GM19099 (cell line): Measurements from ENCODE around the gene RBBP6.

Experiments used
- POLR2A ChIP-seq: IDR thresholded peaks from 3 replicates; pipeline ENCODE4 v1.6.1; 2011; ENCODE audit warnings: low read depth; ENCODE audit not compliant: insufficient read length; ENCODE audit errors: extremely low read depth

The RBBP6 gene

DNA sequence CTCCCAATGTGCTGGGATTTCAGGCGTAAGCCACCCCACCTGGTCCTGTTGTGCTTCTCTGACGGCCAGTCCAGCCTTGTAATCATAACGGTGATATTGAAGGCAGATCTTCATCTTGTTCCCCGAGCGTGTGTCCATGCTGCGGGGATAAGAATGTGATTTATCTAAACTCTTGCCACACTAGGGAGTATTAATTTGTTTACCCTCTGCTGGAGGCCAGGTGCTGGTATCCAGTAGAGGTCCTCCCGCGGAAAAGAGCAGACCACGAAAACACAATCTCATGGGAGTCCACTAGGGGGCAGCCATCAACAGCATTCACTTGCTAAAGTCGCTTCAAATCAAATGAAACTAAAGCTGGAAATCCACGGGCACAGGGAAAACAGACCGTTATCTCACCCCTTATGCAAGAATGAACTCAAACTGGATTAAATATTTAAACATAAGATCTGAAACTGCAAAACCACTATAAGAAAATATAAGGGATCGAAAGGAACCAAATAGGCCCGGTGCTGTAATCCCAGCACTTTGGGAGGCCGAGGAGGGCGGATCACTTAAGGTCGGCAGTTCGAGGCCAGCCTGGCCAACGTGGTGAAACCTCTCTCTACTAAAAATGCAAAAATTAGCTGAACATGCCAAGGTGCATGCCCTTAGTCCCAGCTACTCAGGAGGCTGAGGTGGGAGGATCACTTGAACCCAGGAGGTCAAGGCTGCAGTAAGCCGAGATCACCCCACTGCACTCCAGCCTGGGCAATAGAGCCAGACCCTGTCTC is 22.3 kb upstream of the RBBP6 start:
- no peak for TF ChIP-seq POLR2A

DNA sequence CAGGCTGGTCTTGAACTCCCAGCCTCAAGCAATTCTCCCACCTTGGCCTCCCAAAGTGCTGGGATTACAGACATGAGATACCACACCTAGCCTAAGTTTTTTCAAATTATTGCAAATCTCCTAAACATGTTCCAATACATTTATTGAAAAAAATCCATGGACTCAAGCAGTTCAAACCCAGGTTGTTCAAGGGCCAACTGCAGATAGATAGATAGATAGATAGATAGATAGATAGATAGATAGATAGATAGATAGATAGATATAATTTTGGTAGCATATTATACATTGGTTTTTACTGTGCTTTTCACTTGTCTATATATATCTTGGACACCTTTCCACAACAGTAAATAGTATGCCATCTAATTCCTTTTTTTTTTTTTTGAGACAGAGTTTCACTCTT is 20.9 kb upstream of the RBBP6 start:
- TF ChIP-seq POLR2A = no peak

DNA sequence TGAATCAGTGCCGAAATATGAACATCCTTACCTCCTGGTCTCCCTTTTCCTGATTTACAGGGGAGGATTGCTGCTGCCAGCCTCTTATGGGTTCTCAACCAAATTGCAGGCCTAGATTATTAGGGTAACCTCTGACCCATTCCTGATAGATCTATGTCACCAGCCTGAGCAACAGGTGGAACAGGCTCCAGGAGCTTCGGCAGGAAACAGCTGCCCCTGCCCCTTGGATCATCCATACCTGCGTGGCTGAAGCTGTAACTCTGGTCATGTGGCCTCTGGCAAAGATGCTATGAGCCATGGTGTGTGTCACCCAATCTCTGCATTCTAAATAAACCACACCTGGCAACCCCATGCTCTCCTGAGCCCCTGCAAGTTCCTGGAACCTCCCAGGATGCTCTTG is 18.4 kb upstream of the RBBP6 start:
- TF ChIP-seq POLR2A = no peak

GRCh38 chr16:24522751-24523150 is 16.6 kb upstream of the RBBP6 start:
- TF ChIP-seq POLR2A = no peak

- no peak for TF ChIP-seq POLR2A
Measured at GRCh38 chr16:24523569-24523968, 15.8 kb upstream of the RBBP6 start.

DNA sequence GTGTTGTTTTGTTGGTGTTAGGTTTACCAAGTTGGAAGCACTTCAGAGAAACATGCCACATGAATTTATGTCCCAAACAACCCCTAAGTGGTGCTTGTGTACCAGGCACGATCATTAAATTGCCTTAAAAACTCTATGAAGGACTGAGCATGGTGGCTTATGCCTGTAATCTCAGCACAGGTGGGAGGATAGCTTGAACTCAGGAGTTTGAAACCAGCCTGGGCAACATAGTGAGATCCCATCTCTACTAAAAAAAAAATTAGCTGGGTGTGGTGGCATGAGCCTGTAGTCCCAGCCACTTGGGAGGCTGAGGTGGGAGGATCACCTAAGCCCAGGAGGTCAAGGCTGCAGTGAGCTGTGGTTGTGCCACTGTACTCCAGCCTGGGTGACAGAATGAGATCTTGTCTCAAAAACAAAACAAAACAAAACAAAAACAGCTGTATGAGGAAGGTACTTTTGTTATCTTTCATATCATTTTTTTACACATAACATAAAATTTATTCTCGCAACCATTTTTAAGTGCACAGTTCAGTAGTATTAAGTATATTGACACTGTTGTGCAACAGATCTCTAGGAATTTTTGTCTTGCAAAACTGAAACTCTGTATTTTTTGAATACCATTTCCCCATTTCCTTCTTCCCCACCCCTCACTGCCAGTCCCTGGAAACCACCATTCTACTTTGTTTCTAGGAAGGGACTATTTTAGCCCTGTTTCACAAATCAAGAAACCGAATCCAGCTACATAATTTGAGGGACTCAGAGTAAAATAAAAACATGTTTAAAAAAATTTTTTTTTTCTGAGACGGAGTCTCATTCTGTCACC is 14.3 kb upstream of the RBBP6 start:
- no peak for TF ChIP-seq POLR2A

DNA sequence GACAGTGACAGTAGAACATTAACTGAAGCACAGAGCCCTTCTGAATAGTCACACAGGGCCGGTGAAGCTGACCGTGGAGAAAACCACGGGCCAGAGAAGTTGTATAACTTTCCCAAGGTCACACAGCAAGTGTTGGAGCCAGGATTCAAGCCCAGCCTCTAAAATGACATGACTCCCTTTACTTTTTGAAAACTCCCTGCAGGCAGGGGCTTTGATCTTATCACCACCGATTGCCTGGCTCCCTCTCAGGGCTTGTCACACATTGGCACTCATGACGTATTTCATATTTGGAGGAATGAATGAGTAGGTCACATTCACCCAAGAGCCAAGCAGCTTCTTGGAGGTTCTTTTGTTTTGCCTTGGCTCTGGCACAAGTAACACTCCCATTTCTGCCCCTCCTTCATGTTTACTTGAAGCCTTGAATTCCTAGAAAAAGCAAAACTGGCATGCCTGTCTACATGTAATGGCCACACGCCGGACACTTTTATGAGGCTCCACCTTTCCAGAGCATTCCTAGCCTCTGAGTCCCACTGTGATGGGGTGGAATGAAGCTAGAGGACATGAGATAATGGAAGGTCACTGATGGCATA is 13.3 kb upstream of the RBBP6 start:
- TF ChIP-seq POLR2A = no peak

DNA sequence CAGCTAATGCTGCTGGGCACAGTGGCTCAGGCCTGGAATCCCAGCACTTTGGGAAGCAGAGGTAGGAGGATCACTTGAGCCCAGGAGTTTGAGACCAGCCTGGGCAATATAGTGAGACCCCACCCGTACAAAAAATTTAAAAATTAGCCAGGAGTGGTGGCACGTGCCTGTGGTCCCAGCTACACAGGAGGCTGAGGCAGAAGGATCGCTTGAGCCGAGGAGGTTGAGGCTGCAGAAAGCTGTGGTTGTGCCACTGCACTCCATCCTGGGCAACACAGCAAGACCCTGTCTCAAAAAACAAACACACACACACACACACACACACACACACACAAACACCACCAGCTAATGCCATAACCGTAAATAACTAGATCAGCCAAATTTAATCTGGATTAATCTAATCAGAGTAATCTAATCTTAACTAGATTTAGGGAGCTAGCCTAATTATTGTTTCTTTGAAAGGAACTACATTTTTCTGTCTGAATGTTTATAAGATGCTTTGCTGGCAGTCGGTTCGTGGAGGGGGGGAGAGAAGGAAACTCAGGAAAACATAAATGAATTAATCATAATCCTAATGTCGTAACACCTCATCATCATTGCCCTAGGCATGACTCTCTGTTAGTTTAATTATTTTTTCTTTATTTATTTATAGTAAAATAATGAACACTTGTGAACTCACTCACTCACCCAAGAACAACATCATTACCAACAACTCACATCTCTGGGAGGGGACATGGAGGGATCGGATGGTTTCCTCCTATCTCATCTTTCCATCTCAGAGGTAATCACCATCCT is 12.5 kb upstream of the RBBP6 start:
- TF ChIP-seq POLR2A = no peak

DNA sequence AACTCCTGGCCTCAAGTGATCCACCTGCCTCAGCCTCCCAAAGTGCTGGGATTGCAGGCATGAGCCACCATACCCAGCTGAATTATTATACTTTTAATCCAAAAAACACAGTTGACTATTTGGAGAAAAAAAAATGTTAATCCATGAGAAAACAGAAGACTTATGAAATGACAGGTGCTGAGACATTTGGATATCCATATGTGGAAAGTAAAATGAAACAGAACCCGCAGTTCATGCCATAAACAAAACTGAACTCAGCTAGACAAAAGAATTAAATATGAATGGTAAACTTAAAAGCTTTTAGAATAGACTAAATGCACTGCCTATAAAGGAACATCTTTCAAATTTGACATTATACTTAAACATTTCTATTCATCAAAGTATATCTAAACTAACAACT is 8.2 kb upstream of the RBBP6 start:
- TF ChIP-seq POLR2A = no peak

DNA sequence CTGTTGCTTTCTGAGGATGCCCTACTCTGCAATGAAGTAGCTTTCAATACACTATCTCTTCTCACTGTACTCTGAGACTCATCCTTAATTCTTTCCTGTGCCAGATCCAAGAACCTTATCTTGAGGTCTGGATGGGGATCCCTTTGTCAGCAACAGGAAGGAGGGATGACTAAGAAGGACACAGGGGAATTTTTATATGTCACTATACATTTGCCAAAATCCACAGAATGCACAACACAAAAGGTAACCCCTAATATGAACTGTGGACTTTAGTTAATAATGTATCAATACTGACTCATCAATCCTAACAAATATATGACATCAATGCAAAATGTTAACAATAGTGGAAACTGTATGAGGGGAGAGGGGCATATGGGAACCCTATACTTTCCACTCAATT is 4.7 kb upstream of the RBBP6 start:
- TF ChIP-seq POLR2A = no peak

DNA sequence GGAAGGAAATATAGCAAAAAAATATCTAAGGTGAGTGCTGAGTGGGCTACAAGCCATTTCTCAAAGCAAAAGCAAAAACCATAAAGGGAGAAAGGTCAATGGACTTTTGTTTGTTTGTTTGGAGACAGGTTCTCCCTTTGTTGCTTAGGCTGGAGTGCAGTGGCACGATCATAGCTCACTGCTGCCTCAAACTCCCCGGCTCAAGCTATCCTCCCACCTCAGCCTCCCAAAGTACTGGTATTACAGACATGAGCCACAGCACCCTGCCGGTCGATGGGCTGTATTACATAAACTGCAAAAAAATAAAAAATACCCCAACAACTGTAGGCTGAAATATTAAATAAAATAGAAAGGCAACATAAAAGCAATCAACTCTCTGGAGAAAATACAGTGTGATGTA is 3.5 kb upstream of the RBBP6 start:
- no peak for TF ChIP-seq POLR2A

GRCh38 chr16:24536671-24537070 is 2.7 kb upstream of the RBBP6 start:
- TF ChIP-seq POLR2A = no peak

- TF ChIP-seq POLR2A = no peak
Measured at GRCh38 chr16:24537474-24538337, 1.7 kb upstream of the RBBP6 start.

- TF ChIP-seq POLR2A = no peak
Measured at GRCh38 chr16:24538756-24539294, 541 bp upstream of the RBBP6 start.
